HL-60/S4 treated with phorbol 12-myristate 13-acetate at 8.2 ng/mL for 4 days and 3 days (cell line): Measurements from ENCODE around the gene PCSK4.

Source experiments
- in situ Hi-C: fragments of 300-500 bp; cut with MboI; formaldehyde crosslinking; loops from 2 replicates; pipeline ENCODE4 v1.15.0; 2022; ENCODE audit warnings: low sequenced_read_pairs

The PCSK4 gene

GRCh38 chr19:1490311-1491113 is at the start of gene PCSK4:
TSS of gene PCSK4 (minus strand) at chr19:1490350. CDS start at chr19:1490346, 4 bp downstream.
- in situ Hi-C loops, result no loop called here

GRCh38 chr19:1539749-1540148 is 49.6 kb upstream of the PCSK4 start:
- in situ Hi-C loops, result loop anchor here (25.0 kb wide), 1 partner anchor 273 kb away; the partner anchor contains the start of gene ATP8B3

GRCh38 chr19:1538978-1539377 is 48.8 kb upstream of the PCSK4 start:
- in situ Hi-C loops, result loop anchor here (25.0 kb wide), 1 partner anchor 273 kb away; the partner anchor contains the start of gene ATP8B3

GRCh38 chr19:1535699-1536098 is 45.5 kb upstream of the PCSK4 start:
- in situ Hi-C loops, result loop anchor here (25.0 kb wide), 1 partner anchor 277 kb away; the partner anchor contains the start of gene ATP8B3

- in situ Hi-C loops, result loop anchor here (25.0 kb wide), 1 partner anchor 277 kb away; the partner anchor contains the start of gene ATP8B3
Measured at GRCh38 chr19:1534972-1535371, 44.8 kb upstream of the PCSK4 start.

GRCh38 chr19:1533510-1534150 is 43.5 kb upstream of the PCSK4 start:
- in situ Hi-C loops, result loop anchor here (25.0 kb wide), 1 partner anchor 279 kb away; the partner anchor contains the start of gene ATP8B3

- in situ Hi-C loops, result loop anchor here (25.0 kb wide), 1 partner anchor 280 kb away; the partner anchor contains the start of gene ATP8B3
Measured at GRCh38 chr19:1532003-1532402, 41.9 kb upstream of the PCSK4 start.

- in situ Hi-C loops, result loop anchor here (25.0 kb wide), 1 partner anchor 281 kb away; the partner anchor contains the start of gene ATP8B3
Measured at GRCh38 chr19:1531587-1531986, 41.4 kb upstream of the PCSK4 start.

- in situ Hi-C loops, result loop anchor here (25.0 kb wide), 1 partner anchor 281 kb away; the partner anchor contains the start of gene ATP8B3
Measured at GRCh38 chr19:1530856-1531255, 40.7 kb upstream of the PCSK4 start.

- in situ Hi-C loops, result loop anchor here (25.0 kb wide), 1 partner anchor 283 kb away; the partner anchor contains the start of gene ATP8B3
Measured at GRCh38 chr19:1529430-1529816, 39.3 kb upstream of the PCSK4 start.

GRCh38 chr19:1528596-1529429 is 38.7 kb upstream of the PCSK4 start:
- in situ Hi-C loops, result loop anchor here (25.0 kb wide), 1 partner anchor 283 kb away; the partner anchor contains the start of gene ATP8B3

GRCh38 chr19:1527650-1528309 is 37.6 kb upstream of the PCSK4 start:
- in situ Hi-C loops, result loop anchor here (25.0 kb wide), 1 partner anchor 285 kb away; the partner anchor contains the start of gene ATP8B3

- in situ Hi-C loops, result loop anchor here (25.0 kb wide), 1 partner anchor 285 kb away; the partner anchor contains the start of gene ATP8B3
Measured at GRCh38 chr19:1526979-1527649, 37.0 kb upstream of the PCSK4 start.

- in situ Hi-C loops, result loop anchor here (25.0 kb wide), 1 partner anchor 286 kb away; the partner anchor contains the start of gene ATP8B3
Measured at GRCh38 chr19:1526066-1526778, 36.1 kb upstream of the PCSK4 start.

GRCh38 chr19:1525343-1525742 is 35.2 kb upstream of the PCSK4 start:
- in situ Hi-C loops, result loop anchor here (25.0 kb wide), 1 partner anchor 287 kb away; the partner anchor contains the start of gene ATP8B3

- in situ Hi-C loops, result loop anchor here (25.0 kb wide), 1 partner anchor 287 kb away; the partner anchor contains the start of gene ATP8B3
Measured at GRCh38 chr19:1524972-1525325, 34.8 kb upstream of the PCSK4 start.

- in situ Hi-C loops, result no loop called here
Measured at GRCh38 chr19:1524287-1524971, 34.3 kb upstream of the PCSK4 start.
